WTC11 (cell line): ENCODE data around the gene PDE4B. TPM values are rescaled to one million over a fixed set of nuclear protein-coding genes. Genes with fewer than 3 reads are reported as not detected.

Experiments
- ATAC-seq: fragments of 200-7000 bp; cut with Tn5 transposase; 2 replicates; pipeline ENCODE4 v1.10.0; 2021; ENCODE audit warnings: mild to moderate bottlenecking, moderate library complexity
- CTCF ChIA-PET: fragments of 300-600 bp; sonication (Branson Sonifier 250); formaldehyde crosslinking; loops from one replicate; lab custom pipeline; 2021; ENCODE audit warnings: antibody characterized with exemption; lab: Charles Lee
- POLR2A ChIA-PET: fragments of 350-600 bp; sonication (Branson Sonifier 250); formaldehyde crosslinking; loops from one replicate; lab custom pipeline; 2021; ENCODE audit warnings: antibody characterized with exemption; lab: Charles Lee
- DNase-seq: peaks from one replicate; pipeline ENCODE4 v3.0.0; 2021; ENCODE audit warnings: low spot score
- H3K27ac Mint-ChIP-seq: 2 replicates; pipeline ENCODE4 v1.8.0; 2021; ENCODE audit warnings: mixed read lengths
- H3K27me3 Mint-ChIP-seq: 2 replicates; pipeline ENCODE4 v1.8.0; 2021; ENCODE audit warnings: low read depth, mild to moderate bottlenecking, moderate library complexity, mixed read lengths
- H3K36me3 Mint-ChIP-seq: 2 replicates; pipeline ENCODE4 v1.8.0; 2021; ENCODE audit warnings: mixed read lengths
- H3K4me1 Mint-ChIP-seq: 2 replicates; pipeline ENCODE4 v1.8.0; 2022; ENCODE audit warnings: mixed read lengths
- H3K4me3 Mint-ChIP-seq: 2 replicates; pipeline ENCODE4 v1.8.0; 2021; ENCODE audit warnings: mild to moderate bottlenecking, moderate library complexity, mixed read lengths
- H3K9me3 Mint-ChIP-seq: 2 replicates; pipeline ENCODE4 v1.8.0; 2021; ENCODE audit warnings: mixed read lengths
- CBFB ChIP-seq: sonication (generic); formaldehyde crosslinking; IDR thresholded peaks from 2 replicates; pipeline ENCODE4 v1.8.1; 2022; ENCODE audit warnings: mild to moderate bottlenecking, low read depth, missing genetic modification reagents
- CREB1 ChIP-seq: sonication (generic); formaldehyde crosslinking; IDR thresholded peaks from 2 replicates; pipeline ENCODE4 v1.8.0; 2023; ENCODE audit warnings: mild to moderate bottlenecking, missing genetic modification reagents
- FOXJ3 ChIP-seq: sonication (generic); formaldehyde crosslinking; IDR thresholded peaks from 2 replicates; pipeline ENCODE4 v1.9.0; 2021; ENCODE audit warnings: missing genetic modification reagents, mild to moderate bottlenecking, borderline replicate concordance
- GRHL2 ChIP-seq: fragments of 250-450 bp; sonication (Bioruptor Pico); IDR thresholded peaks from 2 replicates; pipeline ENCODE4 v1.8.0; 2022; ENCODE audit warnings: mild to moderate bottlenecking, moderate library complexity; ENCODE audit not compliant: insufficient replicate concordance, severe bottlenecking
- HMGA2 ChIP-seq: fragments of 250-450 bp; sonication (Bioruptor Pico); IDR thresholded peaks from 2 replicates; pipeline ENCODE4 v1.4.0; 2021; ENCODE audit warnings: mild to moderate bottlenecking, moderate library complexity
- NFYB ChIP-seq: sonication (generic); formaldehyde crosslinking; conservative IDR thresholded peaks from 2 replicates; pipeline ENCODE4 v1.8.0; 2022; ENCODE audit warnings: low read depth, missing genetic modification reagents
- RORB ChIP-seq: fragments of 250-450 bp; sonication (Bioruptor Pico); IDR thresholded peaks from 2 replicates; pipeline ENCODE4 v1.9.0; 2021; ENCODE audit warnings: mild to moderate bottlenecking
- SMAD4 ChIP-seq: sonication (generic); formaldehyde crosslinking; IDR thresholded peaks from 2 replicates; pipeline ENCODE4 v1.8.0; 2022; ENCODE audit warnings: mild to moderate bottlenecking, missing genetic modification reagents
- SP1 ChIP-seq: sonication (generic); formaldehyde crosslinking; conservative IDR thresholded peaks from 2 replicates; pipeline ENCODE4 v1.8.1; 2022; ENCODE audit warnings: missing genetic modification reagents
- TEAD4 ChIP-seq: sonication (generic); formaldehyde crosslinking; IDR thresholded peaks from 2 replicates; pipeline ENCODE4 v1.8.0; 2022; ENCODE audit warnings: mild to moderate bottlenecking, missing genetic modification reagents
- USF1 ChIP-seq: sonication (generic); formaldehyde crosslinking; IDR thresholded peaks from 2 replicates; pipeline ENCODE4 v1.8.0; 2022; ENCODE audit warnings: mild to moderate bottlenecking, missing genetic modification reagents
- ZBTB21 ChIP-seq: sonication (generic); formaldehyde crosslinking; IDR thresholded peaks from 2 replicates; pipeline ENCODE4 v1.8.1; 2023; ENCODE audit warnings: mild to moderate bottlenecking, missing genetic modification reagents, borderline replicate concordance
- ZNF138 ChIP-seq: sonication (generic); formaldehyde crosslinking; conservative IDR thresholded peaks from 2 replicates; pipeline ENCODE4 v1.8.1; 2022; ENCODE audit warnings: mild to moderate bottlenecking, moderate library complexity, missing genetic modification reagents
- ZNF232 ChIP-seq: sonication (generic); formaldehyde crosslinking; IDR thresholded peaks from 2 replicates; pipeline ENCODE4 v1.8.0; 2022; ENCODE audit warnings: mild to moderate bottlenecking, missing genetic modification reagents
- ZNF317 ChIP-seq: sonication (generic); formaldehyde crosslinking; IDR thresholded peaks from 2 replicates; pipeline ENCODE4 v1.8.1; 2023; ENCODE audit warnings: low read depth, mild to moderate bottlenecking, moderate library complexity, missing genetic modification reagents, borderline replicate concordance
- ZNF396 ChIP-seq: fragments of 250-450 bp; sonication (Bioruptor Pico); IDR thresholded peaks from 2 replicates; pipeline ENCODE4 v1.8.0; 2021; ENCODE audit warnings: mild to moderate bottlenecking, moderate library complexity, borderline replicate concordance
- total RNA-seq: library from RNA; stranded (reverse); gene quantifications from 3 replicates; pipeline ENCODE4 v1.2.3, GENCODE V29; 2021
- TF ChIP-seq, protein P1 (sequence below): sonication (generic); formaldehyde crosslinking; IDR thresholded peaks from 2 replicates; pipeline ENCODE4 v1.8.1; 2023; ENCODE audit warnings: mild to moderate bottlenecking, moderate library complexity, missing genetic modification reagents
- TF ChIP-seq, protein P2 (sequence below): sonication (generic); formaldehyde crosslinking; IDR thresholded peaks from 2 replicates; pipeline ENCODE4 v1.8.1; 2022; ENCODE audit warnings: low read depth, missing genetic modification reagents, borderline replicate concordance
- TF ChIP-seq, protein P3 (sequence below): sonication (generic); formaldehyde crosslinking; IDR thresholded peaks from 2 replicates; pipeline ENCODE4 v1.8.0; 2023; ENCODE audit warnings: missing genetic modification reagents, mild to moderate bottlenecking, borderline replicate concordance
- TF ChIP-seq, protein P4 (sequence below): sonication (generic); formaldehyde crosslinking; IDR thresholded peaks from 2 replicates; pipeline ENCODE4 v1.8.1; 2022; ENCODE audit warnings: low read depth, mild to moderate bottlenecking, moderate library complexity, missing genetic modification reagents, borderline replicate concordance

The PDE4B gene
- total RNA-seq, 1 experiment from 2014 or later, result 8.0 TPM

- TF ChIP-seq, protein P1, sequence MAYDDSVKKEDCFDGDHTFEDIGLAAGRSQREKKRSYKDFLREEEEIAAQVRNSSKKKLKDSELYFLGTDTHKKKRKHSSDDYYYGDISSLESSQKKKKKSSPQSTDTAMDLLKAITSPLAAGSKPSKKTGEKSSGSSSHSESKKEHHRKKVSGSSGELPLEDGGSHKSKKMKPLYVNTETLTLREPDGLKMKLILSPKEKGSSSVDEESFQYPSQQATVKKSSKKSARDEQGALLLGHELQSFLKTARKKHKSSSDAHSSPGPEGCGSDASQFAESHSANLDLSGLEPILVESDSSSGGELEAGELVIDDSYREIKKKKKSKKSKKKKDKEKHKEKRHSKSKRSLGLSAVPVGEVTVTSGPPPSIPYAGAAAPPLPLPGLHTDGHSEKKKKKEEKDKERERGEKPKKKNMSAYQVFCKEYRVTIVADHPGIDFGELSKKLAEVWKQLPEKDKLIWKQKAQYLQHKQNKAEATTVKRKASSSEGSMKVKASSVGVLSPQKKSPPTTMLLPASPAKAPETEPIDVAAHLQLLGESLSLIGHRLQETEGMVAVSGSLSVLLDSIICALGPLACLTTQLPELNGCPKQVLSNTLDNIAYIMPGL (CRISPR knock-in tag), result no peak
- TF ChIP-seq, all 79 proteins: peak for 0
These were observed 587.9 kb downstream of the PDE4B start (continued) for GRCh38 chr1:66380452-66381212.

DNA sequence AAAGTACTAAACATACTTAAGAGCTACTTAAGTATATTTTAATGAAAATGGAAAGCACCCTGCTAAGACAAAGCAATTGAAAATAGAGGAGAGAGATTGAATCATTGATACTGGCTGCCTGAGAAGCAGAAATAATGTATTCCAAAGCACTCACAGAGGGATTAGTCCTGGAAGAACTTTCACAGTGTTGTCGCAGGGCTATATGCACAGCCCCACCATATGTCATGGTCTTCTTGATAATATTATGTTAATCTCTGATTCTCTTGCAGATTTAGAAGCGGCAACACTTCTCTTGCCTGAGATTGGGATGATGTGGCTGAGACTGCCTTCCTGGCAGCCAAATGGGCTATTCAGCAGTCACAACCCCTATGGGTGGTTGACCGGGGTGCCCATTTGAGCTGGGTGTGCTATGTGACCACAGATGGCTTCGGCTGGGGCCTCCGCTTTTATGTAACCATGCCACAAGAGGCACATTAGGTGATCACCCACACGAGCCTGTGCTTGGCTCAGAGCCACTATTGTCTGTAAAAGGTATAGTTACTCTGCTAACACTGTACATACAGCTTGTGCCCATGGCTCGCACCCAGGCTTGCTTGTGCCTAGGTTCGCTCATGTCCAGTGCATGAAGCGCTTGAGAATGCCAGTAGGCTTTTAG is 589.1 kb downstream of the PDE4B start:
- TF ChIP-seq CBFB, result no peak
- TF ChIP-seq FOXJ3 (CRISPR knock-in tag), result no peak
- TF ChIP-seq, protein P2, sequence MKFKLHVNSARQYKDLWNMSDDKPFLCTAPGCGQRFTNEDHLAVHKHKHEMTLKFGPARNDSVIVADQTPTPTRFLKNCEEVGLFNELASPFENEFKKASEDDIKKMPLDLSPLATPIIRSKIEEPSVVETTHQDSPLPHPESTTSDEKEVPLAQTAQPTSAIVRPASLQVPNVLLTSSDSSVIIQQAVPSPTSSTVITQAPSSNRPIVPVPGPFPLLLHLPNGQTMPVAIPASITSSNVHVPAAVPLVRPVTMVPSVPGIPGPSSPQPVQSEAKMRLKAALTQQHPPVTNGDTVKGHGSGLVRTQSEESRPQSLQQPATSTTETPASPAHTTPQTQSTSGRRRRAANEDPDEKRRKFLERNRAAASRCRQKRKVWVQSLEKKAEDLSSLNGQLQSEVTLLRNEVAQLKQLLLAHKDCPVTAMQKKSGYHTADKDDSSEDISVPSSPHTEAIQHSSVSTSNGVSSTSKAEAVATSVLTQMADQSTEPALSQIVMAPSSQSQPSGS (CRISPR knock-in tag), result no peak
- no peak for TF ChIP-seq ZNF232
- no peak for TF ChIP-seq USF1 (CRISPR knock-in tag)
- no peak for TF ChIP-seq ZNF138
- TF ChIP-seq GRHL2 (CRISPR knock-in tag), result no peak
- TF ChIP-seq ZBTB21 (CRISPR knock-in tag), result no peak
- TF ChIP-seq CREB1 (CRISPR knock-in tag), result no peak
- TF ChIP-seq, all 79 proteins: peak for 0
- H3K36me3 Mint-ChIP-seq, result peaks cover 41% of the 10 kb centered on the region
- ChIA-PET CTCF (no interaction called here), POLR2A (no interaction called here)
- ATAC-seq (peak; percentile 36), DNase-seq (no peak)
- no peaks in the 10 kb centered on the region for H3K27me3 Mint-ChIP-seq
- H3K9me3 Mint-ChIP-seq, result peaks cover 46% of the 10 kb centered on the region
- H3K4me1 Mint-ChIP-seq, result peaks cover 29% of the 10 kb centered on the region
- H3K27ac Mint-ChIP-seq, result no peak overlapping the region
- H3K4me3 Mint-ChIP-seq, result no peak overlapping the region

DNA sequence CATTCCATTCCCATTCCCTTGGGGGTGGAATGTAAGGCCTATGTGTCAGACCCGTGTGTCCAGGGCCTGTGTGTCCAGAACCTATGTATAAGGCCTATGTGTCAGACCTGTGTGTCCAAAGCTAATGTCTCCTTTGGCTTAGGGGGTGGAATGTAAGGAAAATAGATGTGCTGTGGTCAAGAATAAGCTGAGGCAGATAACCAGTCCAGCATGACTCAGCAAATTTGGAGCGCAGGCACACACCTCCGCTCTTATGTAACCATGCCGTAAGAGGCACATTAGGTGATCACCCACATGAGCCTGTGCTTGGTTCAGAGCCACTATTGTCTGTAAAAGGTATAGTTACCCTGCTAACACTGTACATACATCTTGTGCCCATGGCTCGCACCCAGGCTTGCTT is 590.5 kb downstream of the PDE4B start:
- H3K4me3 Mint-ChIP-seq, result no peak overlapping the region
- ATAC-seq, result no peak
- CTCF ChIA-PET, result interaction anchor here (1.4 kb wide), 1 partner anchor 22 kb away, joined by 3 read pairs; no protein-coding TSS in a partner anchor
- H3K36me3 Mint-ChIP-seq, result peaks cover 49% of the 10 kb centered on the region
- POLR2A ChIA-PET, result no interaction called here
- peaks cover 29% of the 10 kb centered on the region for H3K4me1 Mint-ChIP-seq
- peaks cover 60% of the 10 kb centered on the region for H3K9me3 Mint-ChIP-seq
- no peak overlapping the region for H3K27ac Mint-ChIP-seq
- DNase-seq, result no peak
- no peaks in the 10 kb centered on the region for H3K27me3 Mint-ChIP-seq
- TF ChIP-seq HMGA2 (CRISPR knock-in tag) (no peak), SP1 (no peak), ZNF396 (no peak), NFYB (CRISPR knock-in tag) (no peak), SMAD4 (CRISPR knock-in tag) (no peak), TEAD4 (CRISPR knock-in tag) (no peak), ZNF317 (CRISPR knock-in tag) (no peak), USF1 (CRISPR knock-in tag) (no peak), RORB (no peak)
- TF ChIP-seq, protein P3, sequence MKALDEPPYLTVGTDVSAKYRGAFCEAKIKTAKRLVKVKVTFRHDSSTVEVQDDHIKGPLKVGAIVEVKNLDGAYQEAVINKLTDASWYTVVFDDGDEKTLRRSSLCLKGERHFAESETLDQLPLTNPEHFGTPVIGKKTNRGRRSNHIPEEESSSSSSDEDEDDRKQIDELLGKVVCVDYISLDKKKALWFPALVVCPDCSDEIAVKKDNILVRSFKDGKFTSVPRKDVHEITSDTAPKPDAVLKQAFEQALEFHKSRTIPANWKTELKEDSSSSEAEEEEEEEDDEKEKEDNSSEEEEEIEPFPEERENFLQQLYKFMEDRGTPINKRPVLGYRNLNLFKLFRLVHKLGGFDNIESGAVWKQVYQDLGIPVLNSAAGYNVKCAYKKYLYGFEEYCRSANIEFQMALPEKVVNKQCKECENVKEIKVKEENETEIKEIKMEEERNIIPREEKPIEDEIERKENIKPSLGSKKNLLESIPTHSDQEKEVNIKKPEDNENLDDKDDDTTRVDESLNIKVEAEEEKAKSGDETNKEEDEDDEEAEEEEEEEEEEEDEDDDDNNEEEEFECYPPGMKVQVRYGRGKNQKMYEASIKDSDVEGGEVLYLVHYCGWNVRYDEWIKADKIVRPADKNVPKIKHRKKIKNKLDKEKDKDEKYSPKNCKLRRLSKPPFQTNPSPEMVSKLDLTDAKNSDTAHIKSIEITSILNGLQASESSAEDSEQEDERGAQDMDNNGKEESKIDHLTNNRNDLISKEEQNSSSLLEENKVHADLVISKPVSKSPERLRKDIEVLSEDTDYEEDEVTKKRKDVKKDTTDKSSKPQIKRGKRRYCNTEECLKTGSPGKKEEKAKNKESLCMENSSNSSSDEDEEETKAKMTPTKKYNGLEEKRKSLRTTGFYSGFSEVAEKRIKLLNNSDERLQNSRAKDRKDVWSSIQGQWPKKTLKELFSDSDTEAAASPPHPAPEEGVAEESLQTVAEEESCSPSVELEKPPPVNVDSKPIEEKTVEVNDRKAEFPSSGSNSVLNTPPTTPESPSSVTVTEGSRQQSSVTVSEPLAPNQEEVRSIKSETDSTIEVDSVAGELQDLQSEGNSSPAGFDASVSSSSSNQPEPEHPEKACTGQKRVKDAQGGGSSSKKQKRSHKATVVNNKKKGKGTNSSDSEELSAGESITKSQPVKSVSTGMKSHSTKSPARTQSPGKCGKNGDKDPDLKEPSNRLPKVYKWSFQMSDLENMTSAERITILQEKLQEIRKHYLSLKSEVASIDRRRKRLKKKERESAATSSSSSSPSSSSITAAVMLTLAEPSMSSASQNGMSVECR (CRISPR knock-in tag), result no peak
- TF ChIP-seq, protein P4, sequence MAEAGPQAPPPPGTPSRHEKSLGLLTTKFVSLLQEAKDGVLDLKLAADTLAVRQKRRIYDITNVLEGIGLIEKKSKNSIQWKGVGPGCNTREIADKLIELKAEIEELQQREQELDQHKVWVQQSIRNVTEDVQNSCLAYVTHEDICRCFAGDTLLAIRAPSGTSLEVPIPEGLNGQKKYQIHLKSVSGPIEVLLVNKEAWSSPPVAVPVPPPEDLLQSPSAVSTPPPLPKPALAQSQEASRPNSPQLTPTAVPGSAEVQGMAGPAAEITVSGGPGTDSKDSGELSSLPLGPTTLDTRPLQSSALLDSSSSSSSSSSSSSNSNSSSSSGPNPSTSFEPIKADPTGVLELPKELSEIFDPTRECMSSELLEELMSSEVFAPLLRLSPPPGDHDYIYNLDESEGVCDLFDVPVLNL (CRISPR knock-in tag), result no peak
